T47D (cell line): ENCODE results near the gene GPR61.

Experiments
- DNase-seq, 2 experiments: peaks; one replicate each; pipeline versions ENCODE4 v3.0.0 to v3.0.0-alpha.2; 2011 to 2012; ENCODE audit warnings: low read depth in 1 of 2, low spot score in 1 of 2
- JUND ChIP-seq: IDR thresholded peaks from 2 replicates; pipeline ENCODE4 v1.6.1; 2012; ENCODE audit warnings: low read depth
- in situ Hi-C: cut with HindIII; loops from 2 replicates; pipeline ENCODE4 v1.10.0; 2016; ENCODE audit warnings: low sequenced_read_pairs, low pct_unique_long_range_greater_than_20kb

The GPR61 gene

GRCh38 chr1:109579491-109579890, 39.8 kb downstream of the GPR61 start:
- in situ Hi-C loops: no loop called here
- no peak for TF ChIP-seq JUND
- no peak for DNase-seq

- in situ Hi-C loops: no loop called here
- no peak for TF ChIP-seq JUND
- no peak for DNase-seq
Observed at GRCh38 chr1:109582021-109582420, 42.3 kb downstream of the GPR61 start.

GRCh38 chr1:109584766-109585165, 45.1 kb downstream of the GPR61 start:
- in situ Hi-C loops: no loop called here
- no peak for TF ChIP-seq JUND
- no peak for DNase-seq

- no peak for DNase-seq
- in situ Hi-C loops: no loop called here
- TF ChIP-seq JUND: no peak
Observed at GRCh38 chr1:109586055-109586454, 46.4 kb downstream of the GPR61 start.

- no peak for DNase-seq
- no peak for TF ChIP-seq JUND
- in situ Hi-C loops: no loop called here
Observed at GRCh38 chr1:109589177-109589576, 49.5 kb downstream of the GPR61 start.

GRCh38 chr1:109589679-109590078, 50.0 kb downstream of the GPR61 start:
- in situ Hi-C loops: no loop called here
- no peak for DNase-seq
- no peak for TF ChIP-seq JUND

GRCh38 chr1:109592916-109593315, 53.2 kb downstream of the GPR61 start:
- in situ Hi-C loops: no loop called here
- DNase-seq: no peak
- no peak for TF ChIP-seq JUND

GRCh38 chr1:109595531-109595930, 55.9 kb downstream of the GPR61 start:
- in situ Hi-C loops: no loop called here
- no peak for DNase-seq
- no peak for TF ChIP-seq JUND
